ENCODE measurements around the gene ZBTB7C.

The ZBTB7C gene

DNA sequence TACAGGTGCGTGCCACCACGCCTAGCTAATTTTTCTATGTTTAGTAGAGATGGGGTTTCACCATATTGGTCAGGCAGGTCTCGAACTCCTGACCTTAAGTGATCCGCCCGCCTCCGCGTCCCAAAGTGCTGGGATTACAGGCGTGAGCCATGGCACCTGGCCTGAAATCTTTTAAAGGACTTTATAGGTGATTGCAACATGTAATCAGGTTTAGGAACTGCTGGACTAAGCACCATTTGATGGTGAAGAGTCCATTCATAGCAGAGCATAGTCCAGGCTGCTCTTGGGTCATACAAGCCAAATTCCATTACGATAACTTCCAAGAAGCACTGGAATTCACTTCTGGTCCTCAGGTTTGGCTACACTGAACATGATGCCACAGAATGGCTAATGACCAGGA, 278.1 kb downstream of the ZBTB7C start:
- Mint-ChIP-seq H3K9me3 (ENCODE audit: low read depth) (no peaks in the 10 kb centered on the region), H3K4me1 (ENCODE audit: low read depth) (peaks cover 3% of the 10 kb centered on the region), H3K4me3 (no peak overlapping the region), H3K27ac (no peak overlapping the region), H3K27me3 (peaks cover 24% of the 10 kb centered on the region), H3K36me3 (no peaks in the 10 kb centered on the region)

- H3K27ac Mint-ChIP-seq, result no peak overlapping the region
- H3K27me3 Mint-ChIP-seq, result peaks cover 19% of the 10 kb centered on the region
- no peaks in the 10 kb centered on the region for H3K9me3 Mint-ChIP-seq (ENCODE audit: low read depth)
- H3K4me1 Mint-ChIP-seq (ENCODE audit: low read depth), result peaks cover 2% of the 10 kb centered on the region
- no peak overlapping the region for H3K4me3 Mint-ChIP-seq
- H3K36me3 Mint-ChIP-seq, result no peaks in the 10 kb centered on the region
Observed at GRCh38 chr18:48129621-48130082, 279.5 kb downstream of the ZBTB7C start.

DNA sequence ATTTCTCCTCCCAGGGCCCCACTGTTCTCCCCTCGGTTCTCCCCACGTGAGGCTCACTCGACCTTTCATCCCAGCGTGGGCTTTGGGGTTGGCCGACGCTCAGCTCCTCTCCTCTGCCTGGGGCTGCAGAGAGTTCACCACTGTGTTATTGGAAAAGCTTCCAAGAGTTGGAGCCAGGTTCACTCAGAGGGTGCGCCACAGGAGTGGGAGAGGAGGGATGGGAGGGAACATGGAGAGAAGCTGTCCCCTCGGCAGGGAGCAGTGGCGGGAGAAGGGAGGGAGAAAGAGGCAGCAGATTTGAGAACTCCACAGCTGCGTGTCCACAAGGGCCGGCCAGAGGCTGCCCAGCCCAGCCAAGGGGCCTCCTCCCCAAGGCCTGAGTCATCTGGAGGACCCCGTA, 281.6 kb downstream of the ZBTB7C start:
- no peak overlapping the region for H3K27ac Mint-ChIP-seq
- no peak overlapping the region for H3K4me3 Mint-ChIP-seq
- no peaks in the 10 kb centered on the region for H3K4me1 Mint-ChIP-seq (ENCODE audit: low read depth)
- H3K36me3 Mint-ChIP-seq, result no peaks in the 10 kb centered on the region
- H3K9me3 Mint-ChIP-seq (ENCODE audit: low read depth), result no peaks in the 10 kb centered on the region
- peaks cover 15% of the 10 kb centered on the region for H3K27me3 Mint-ChIP-seq

GRCh38 chr18:48126240-48126639, 282.9 kb downstream of the ZBTB7C start:
- no peak overlapping the region for H3K27ac Mint-ChIP-seq
- H3K4me3 Mint-ChIP-seq, result no peak overlapping the region
- no peaks in the 10 kb centered on the region for H3K9me3 Mint-ChIP-seq (ENCODE audit: low read depth)
- H3K36me3 Mint-ChIP-seq, result no peaks in the 10 kb centered on the region
- H3K4me1 Mint-ChIP-seq (ENCODE audit: low read depth), result no peaks in the 10 kb centered on the region
- H3K27me3 Mint-ChIP-seq, result peaks cover 13% of the 10 kb centered on the region

DNA sequence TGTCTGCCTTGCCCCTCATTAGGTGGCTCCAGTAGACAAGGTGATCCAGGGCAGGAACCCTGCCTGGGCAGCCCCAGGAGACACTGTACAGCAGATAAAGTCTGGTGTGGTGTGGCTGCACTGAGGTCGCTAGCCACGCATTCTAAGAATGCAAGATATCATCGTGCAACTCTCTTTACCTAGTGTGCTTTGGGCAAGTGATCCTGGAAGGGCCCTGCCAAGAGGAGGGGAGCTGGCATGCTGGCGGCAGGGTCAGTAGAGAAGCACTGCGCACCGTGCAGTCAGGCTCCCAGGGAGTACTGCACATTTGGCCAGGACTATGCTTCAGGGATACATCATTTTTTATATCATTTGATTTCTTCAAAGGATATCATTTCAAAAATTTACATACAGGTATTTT, 283.5 kb downstream of the ZBTB7C start:
- Mint-ChIP-seq H3K27me3 (peaks cover 12% of the 10 kb centered on the region), H3K36me3 (no peaks in the 10 kb centered on the region), H3K27ac (no peak overlapping the region), H3K9me3 (ENCODE audit: low read depth) (no peaks in the 10 kb centered on the region), H3K4me3 (no peak overlapping the region), H3K4me1 (ENCODE audit: low read depth) (no peaks in the 10 kb centered on the region)

GRCh38 chr18:48124857-48125626, 284.1 kb downstream of the ZBTB7C start:
- peaks cover 11% of the 10 kb centered on the region for H3K27me3 Mint-ChIP-seq
- no peaks in the 10 kb centered on the region for H3K4me1 Mint-ChIP-seq (ENCODE audit: low read depth)
- H3K4me3 Mint-ChIP-seq, result no peak overlapping the region
- H3K27ac Mint-ChIP-seq, result no peak overlapping the region
- H3K36me3 Mint-ChIP-seq, result no peaks in the 10 kb centered on the region
- H3K9me3 Mint-ChIP-seq (ENCODE audit: low read depth), result no peaks in the 10 kb centered on the region

GRCh38 chr18:48123941-48124340, 285.2 kb downstream of the ZBTB7C start:
- no peaks in the 10 kb centered on the region for H3K9me3 Mint-ChIP-seq (ENCODE audit: low read depth)
- no peak overlapping the region for H3K4me3 Mint-ChIP-seq

DNA sequence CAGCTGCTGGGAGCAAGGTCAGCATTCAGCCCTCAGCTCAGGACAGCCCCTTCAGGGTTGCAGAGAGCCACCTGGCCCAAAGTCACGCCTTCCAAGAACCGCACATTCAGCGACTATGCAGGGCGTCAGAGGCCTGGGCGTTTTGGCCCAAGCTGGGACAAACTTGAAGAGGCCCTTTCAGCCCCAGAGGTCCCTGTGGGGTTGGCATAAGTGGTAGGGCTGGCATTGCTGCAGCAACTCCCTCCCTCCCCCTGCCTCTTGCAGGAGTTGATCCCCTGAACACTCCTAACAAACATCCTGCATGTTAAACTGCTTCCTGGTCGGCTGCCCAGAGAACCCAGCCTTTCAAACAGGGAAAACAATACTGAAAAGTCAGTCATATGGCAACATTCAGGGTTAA, 285.9 kb downstream of the ZBTB7C start:
- Mint-ChIP-seq H3K36me3 (no peaks in the 10 kb centered on the region), H3K27me3 (peaks cover 8% of the 10 kb centered on the region), H3K4me1 (ENCODE audit: low read depth) (no peaks in the 10 kb centered on the region), H3K27ac (no peak overlapping the region), H3K4me3 (no peak overlapping the region), H3K9me3 (ENCODE audit: low read depth) (no peaks in the 10 kb centered on the region)

More at GRCh38 chr18:48123941-48124340, 285.2 kb downstream of the ZBTB7C start:
- Mint-ChIP-seq H3K36me3 (no peaks in the 10 kb centered on the region), H3K27ac (no peak overlapping the region), H3K27me3 (peaks cover 8% of the 10 kb centered on the region), H3K4me1 (ENCODE audit: low read depth) (no peaks in the 10 kb centered on the region)

DNA sequence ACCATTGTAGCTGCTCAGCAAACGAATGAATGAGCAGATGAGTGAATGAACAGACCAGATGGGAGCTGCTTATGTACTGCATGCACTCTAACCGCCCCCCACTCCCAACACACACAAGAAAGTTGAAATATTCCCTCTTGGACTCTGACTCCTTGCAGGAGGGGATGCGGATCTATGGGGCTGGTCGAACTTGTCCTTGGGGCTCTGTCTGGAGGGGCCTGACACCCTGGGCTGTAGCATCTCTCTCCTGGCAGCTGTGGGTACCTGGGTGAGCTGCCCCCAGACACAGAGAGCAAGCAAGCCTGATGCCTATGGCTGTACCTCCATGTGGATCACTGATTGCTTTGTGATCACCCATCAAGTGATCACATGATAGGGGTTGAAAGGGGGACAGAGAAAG, 286.4 kb downstream of the ZBTB7C start:
- Mint-ChIP-seq H3K4me1 (ENCODE audit: low read depth) (no peaks in the 10 kb centered on the region), H3K27me3 (peaks cover 5% of the 10 kb centered on the region), H3K9me3 (ENCODE audit: low read depth) (no peaks in the 10 kb centered on the region), H3K4me3 (no peak overlapping the region), H3K36me3 (no peaks in the 10 kb centered on the region), H3K27ac (no peak overlapping the region)

DNA sequence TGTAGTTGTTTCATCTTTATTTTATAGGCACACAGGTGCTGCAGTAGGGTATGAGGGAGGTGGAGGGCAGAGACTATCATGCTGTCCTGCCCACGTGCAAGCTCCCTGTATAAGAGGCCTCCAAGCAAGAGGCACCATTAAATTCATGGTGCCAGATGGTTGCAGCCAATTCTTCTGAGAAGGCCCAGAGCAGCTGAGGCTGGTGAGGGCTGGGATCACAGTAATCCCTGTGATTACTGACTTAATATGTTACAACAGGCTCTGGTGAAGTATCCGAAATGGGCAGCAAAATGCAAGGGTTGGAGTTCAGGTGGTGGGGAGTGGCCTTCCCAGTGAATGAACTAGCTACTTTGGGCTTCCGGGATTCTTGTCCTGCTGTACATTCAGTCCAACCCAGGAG, 286.8 kb downstream of the ZBTB7C start:
- Mint-ChIP-seq H3K4me3 (no peak overlapping the region), H3K9me3 (ENCODE audit: low read depth) (no peaks in the 10 kb centered on the region), H3K27me3 (peaks cover 5% of the 10 kb centered on the region), H3K4me1 (ENCODE audit: low read depth) (no peaks in the 10 kb centered on the region), H3K36me3 (no peaks in the 10 kb centered on the region), H3K27ac (no peak overlapping the region)

DNA sequence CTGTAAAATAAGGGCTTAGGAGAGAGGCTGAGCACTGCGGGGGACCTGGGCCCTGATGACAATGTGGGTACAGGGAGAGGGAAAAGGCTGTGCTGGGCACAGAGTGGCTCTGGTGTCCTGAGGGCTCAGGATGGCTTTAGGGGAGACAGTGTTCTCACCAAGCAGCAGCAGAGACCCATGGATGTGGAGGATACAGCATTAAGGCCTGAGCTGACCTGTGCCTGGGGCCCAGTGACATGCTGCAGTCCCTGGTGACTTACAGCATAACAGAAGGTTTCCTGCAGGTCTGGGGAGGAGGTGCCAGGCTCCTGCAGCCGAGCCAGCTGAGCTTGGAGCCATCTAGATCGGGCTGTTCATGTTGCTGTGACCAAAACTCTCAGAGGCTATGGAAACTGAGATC, 287.4 kb downstream of the ZBTB7C start:
- Mint-ChIP-seq H3K9me3 (ENCODE audit: low read depth) (no peaks in the 10 kb centered on the region), H3K27ac (no peak overlapping the region), H3K36me3 (no peaks in the 10 kb centered on the region), H3K4me3 (no peak overlapping the region), H3K27me3 (peaks cover 5% of the 10 kb centered on the region), H3K4me1 (ENCODE audit: low read depth) (no peaks in the 10 kb centered on the region)

GRCh38 chr18:48119204-48119603, 290.0 kb downstream of the ZBTB7C start:
- Mint-ChIP-seq H3K9me3 (ENCODE audit: low read depth) (no peaks in the 10 kb centered on the region), H3K4me1 (ENCODE audit: low read depth) (no peaks in the 10 kb centered on the region), H3K4me3 (no peak overlapping the region), H3K36me3 (no peaks in the 10 kb centered on the region), H3K27ac (no peak overlapping the region), H3K27me3 (no peaks in the 10 kb centered on the region)

DNA sequence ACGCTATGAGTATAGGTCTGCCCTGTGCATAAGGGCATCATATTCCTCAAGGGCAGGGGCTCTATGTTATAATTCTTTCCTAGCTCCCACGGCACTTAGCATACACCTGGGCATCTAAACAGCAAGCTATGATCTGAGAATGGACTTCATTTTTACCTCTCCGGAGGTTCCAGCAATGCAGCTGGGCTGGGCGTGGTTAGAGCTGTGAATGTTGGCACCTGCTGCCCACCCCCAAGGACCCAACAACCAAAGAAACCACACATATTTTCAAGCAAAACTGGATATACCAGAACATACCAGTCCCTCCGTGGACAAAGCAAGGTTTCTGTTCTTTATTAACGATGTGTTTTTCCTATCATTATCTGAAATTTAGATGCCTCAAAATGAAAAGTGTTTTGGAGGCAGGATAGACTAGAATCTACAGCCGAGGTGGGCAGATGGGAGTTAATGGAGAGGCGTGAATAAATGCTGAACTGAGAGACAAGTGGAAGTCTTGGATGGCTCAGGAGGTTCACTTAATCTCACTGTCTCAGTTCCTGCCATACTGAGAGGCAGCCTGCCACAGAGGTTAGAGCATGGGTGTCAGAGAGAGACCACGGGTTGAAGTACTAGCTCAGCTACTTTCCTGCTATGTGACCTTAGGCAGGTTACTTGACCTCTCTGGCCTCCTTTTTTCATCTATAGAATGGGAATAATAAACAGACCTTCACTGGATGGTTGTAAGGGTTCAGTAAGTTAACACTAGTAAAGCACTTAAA, 292.1 kb downstream of the ZBTB7C start:
- Mint-ChIP-seq H3K36me3 (no peaks in the 10 kb centered on the region), H3K27me3 (no peaks in the 10 kb centered on the region), H3K4me3 (no peak overlapping the region), H3K4me1 (ENCODE audit: low read depth) (no peaks in the 10 kb centered on the region), H3K27ac (no peak overlapping the region), H3K9me3 (ENCODE audit: low read depth) (no peaks in the 10 kb centered on the region)

GRCh38 chr18:48116017-48116416, 293.2 kb downstream of the ZBTB7C start:
- Mint-ChIP-seq H3K36me3 (no peaks in the 10 kb centered on the region), H3K4me3 (no peak overlapping the region), H3K27ac (no peak overlapping the region), H3K9me3 (ENCODE audit: low read depth) (no peaks in the 10 kb centered on the region), H3K27me3 (no peaks in the 10 kb centered on the region), H3K4me1 (ENCODE audit: low read depth) (no peaks in the 10 kb centered on the region)

GRCh38 chr18:48113691-48114090, 295.5 kb downstream of the ZBTB7C start:
- H3K4me1 Mint-ChIP-seq (ENCODE audit: low read depth), result no peaks in the 10 kb centered on the region
- H3K27me3 Mint-ChIP-seq, result peaks cover 2% of the 10 kb centered on the region

More at GRCh38 chr18:48113691-48114090, 295.5 kb downstream of the ZBTB7C start:
- Mint-ChIP-seq H3K9me3 (ENCODE audit: low read depth) (no peaks in the 10 kb centered on the region), H3K27ac (no peak overlapping the region), H3K36me3 (no peaks in the 10 kb centered on the region), H3K4me3 (no peak overlapping the region)

All from activated naive CD8-positive, alpha-beta T cell (primary cell).